Measurements from ENCODE around the gene CHMP3.

GRCh38 chr2:86562922-86563649 lies at the start of gene CHMP3:
- TF ChIP-seq CTCF (conservative IDR thresholded peaks at IDR 0.05; ENCODE audit: low read depth, low read length) (no peak), EZH2 (IDR thresholded peaks at IDR 0.05; ENCODE audit: low read length, unreplicated experiment) (no peak)

Measured in PC-3 (cell line).